Activated CD4-positive, alpha-beta T cell treated with anti-CD3 and anti-CD28 coated beads for 4 hours (primary cell): ENCODE data around the gene ZKSCAN8.

Experiments
- DNase-seq, 2 donors: peaks; one replicate each; pipeline ENCODE4 v3.0.0-alpha.2; 2020

The ZKSCAN8 gene

GRCh38 chr6:28140616-28141015 is 1.1 kb upstream of the ZKSCAN8 start:
- DNase-seq = no peak

GRCh38 chr6:28142446-28142845 is 763 bp downstream of the ZKSCAN8 start:
- no peak for DNase-seq

- no peak for DNase-seq
These were observed 3.5 kb downstream of the ZKSCAN8 start for GRCh38 chr6:28145231-28145630.

DNA sequence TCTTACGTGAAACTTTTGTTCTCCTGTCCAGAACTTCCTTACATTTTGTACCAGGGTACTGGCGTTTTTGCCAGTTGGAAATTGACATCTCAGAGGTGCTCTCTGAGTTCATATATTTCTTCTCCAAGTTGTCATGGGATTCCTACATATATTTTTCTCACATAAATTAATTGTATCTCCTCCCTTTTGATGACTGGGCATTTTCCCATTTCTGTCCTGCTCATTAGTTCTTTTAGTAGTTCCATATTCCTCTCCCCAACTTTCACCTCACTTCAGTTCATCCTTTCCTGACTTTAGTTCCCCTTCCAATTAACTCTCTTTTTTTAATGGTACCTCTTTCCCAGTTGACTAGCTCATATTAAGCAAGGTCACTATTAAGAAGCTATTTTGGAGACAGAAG is 10.8 kb downstream of the ZKSCAN8 start:
- no peak for DNase-seq

DNA sequence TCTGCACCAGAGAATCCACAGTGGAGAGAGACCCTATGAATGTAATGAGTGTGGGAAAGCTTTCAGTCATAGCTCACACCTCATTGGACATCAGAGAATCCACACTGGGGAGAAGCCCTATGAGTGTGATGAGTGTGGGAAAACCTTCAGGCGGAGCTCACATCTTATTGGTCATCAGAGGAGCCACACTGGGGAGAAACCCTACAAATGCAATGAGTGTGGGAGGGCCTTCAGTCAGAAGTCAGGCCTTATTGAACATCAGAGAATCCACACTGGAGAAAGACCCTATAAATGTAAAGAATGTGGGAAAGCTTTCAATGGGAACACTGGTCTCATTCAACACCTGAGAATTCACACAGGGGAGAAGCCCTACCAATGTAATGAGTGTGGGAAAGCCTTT is 11.9 kb downstream of the ZKSCAN8 start:
- no peak for DNase-seq

- no peak for DNase-seq
These were observed 12.7 kb downstream of the ZKSCAN8 start for GRCh38 chr6:28154357-28154756.

- DNase-seq = no peak
These were observed 16.6 kb downstream of the ZKSCAN8 start for GRCh38 chr6:28158318-28158717.

DNA sequence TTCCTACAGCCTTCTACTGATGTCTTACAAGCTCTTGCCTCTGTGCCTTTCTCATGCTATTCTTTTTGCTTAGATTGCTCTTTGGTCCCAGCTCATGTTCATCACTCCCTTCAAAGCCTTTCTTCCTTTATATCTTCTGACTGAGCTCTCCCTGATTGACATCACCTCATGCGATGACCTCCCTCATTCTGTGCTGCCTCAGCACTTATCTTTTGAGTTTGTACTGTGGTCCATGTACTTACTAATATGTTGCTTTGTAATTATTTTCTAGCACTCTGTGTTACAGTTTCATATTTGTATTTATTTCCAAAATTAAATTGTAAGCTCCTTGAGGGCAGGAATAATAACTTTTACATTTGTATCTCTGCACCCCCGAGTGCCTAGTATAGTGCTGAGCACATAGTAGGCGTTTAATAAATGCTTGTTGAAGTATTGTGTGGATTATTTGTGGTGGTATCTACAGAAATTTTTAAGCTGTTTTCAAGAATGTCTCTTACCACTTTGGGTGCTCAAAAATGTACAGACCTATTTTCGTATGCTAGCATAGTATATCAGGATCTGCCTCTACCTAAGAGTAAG is 17.4 kb downstream of the ZKSCAN8 start:
- DNase-seq = no peak

- no peak for DNase-seq
These were observed 18.6 kb downstream of the ZKSCAN8 start for GRCh38 chr6:28160233-28160632.

- DNase-seq = peak; percentile 68 to 80
These were observed 19.9 kb downstream of the ZKSCAN8 start for GRCh38 chr6:28161410-28162079.

DNA sequence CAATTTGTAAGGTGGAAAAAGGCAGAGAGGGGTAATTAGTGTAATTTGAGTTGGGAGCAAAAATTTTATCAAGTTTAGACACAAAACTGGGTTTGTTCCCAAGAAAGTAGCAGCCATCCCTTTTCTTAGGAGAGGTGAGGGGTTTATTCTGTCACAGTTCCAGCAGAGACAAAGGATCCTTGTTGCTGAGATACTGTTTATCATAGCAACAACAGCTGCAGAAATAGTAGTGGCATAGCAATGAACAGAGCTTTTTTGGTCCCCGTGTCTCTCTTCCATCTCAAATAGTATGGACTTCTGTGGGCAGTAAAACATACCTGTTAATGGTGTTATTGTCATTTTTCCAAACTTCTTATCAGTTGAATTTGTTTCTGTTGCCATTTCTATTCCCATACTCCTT is 23.9 kb downstream of the ZKSCAN8 start:
- DNase-seq = no peak

DNA sequence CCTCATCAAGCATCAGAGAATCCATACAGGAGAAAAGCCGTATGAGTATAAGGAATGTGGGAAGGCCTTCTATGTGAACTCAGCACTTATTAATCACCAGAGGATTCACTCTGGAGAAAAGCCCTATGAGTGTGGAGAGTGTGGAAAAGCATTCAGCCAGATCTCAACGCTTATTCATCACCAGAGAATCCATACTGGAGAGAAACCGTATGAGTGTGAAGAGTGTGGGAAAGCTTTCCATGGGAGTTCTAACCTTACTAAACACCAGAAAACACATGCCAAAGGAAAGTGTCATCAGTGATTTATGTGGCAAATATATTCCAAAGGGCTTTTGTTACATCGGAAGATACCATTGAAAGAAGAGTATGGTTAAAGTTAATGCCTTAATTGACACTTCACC is 25.4 kb downstream of the ZKSCAN8 start:
- DNase-seq = no peak

- no peak for DNase-seq
These were observed 26.2 kb downstream of the ZKSCAN8 start for GRCh38 chr6:28167926-28168325.

- DNase-seq = no peak
These were observed 29.6 kb downstream of the ZKSCAN8 start for GRCh38 chr6:28171271-28171670.

- DNase-seq = no peak
These were observed 30.3 kb downstream of the ZKSCAN8 start for GRCh38 chr6:28172006-28172405.

DNA sequence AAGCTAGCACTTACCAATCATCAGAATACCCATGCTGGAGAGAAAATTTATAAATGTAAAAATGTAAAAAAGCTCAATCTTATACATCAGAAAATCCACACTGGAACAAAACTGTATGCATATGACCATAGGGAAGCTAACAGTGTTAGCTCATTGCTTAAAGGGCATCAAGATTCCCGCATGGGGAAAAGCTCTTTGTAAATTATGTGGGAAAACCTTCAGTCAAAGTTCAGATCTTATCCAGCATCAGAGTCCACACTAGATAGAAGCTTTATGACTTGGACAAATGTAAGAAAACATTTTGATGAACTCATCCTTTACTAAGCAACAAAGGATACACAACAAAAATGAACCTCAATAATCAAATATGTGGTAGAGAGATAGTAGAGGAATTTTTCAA is 34.7 kb downstream of the ZKSCAN8 start:
- no peak for DNase-seq

DNA sequence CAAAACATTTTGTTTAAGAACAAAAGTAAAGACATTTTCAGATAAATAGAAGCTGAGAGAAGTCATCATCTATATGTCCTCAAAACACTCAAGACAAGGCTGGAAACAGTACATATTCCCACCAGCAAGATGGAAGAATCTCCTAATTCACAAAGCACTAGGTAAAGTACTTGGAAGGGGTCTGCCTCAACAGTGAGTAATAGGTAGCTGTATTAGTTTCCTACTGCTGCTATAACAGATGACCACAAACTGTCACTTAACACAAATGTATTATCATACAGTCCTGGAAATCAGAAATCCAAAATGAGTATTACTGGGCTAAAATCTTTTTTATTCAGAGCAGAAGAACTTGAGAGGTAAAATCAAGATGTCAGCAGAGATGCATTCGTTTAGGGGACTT is 40.6 kb downstream of the ZKSCAN8 start:
- no peak for DNase-seq

DNA sequence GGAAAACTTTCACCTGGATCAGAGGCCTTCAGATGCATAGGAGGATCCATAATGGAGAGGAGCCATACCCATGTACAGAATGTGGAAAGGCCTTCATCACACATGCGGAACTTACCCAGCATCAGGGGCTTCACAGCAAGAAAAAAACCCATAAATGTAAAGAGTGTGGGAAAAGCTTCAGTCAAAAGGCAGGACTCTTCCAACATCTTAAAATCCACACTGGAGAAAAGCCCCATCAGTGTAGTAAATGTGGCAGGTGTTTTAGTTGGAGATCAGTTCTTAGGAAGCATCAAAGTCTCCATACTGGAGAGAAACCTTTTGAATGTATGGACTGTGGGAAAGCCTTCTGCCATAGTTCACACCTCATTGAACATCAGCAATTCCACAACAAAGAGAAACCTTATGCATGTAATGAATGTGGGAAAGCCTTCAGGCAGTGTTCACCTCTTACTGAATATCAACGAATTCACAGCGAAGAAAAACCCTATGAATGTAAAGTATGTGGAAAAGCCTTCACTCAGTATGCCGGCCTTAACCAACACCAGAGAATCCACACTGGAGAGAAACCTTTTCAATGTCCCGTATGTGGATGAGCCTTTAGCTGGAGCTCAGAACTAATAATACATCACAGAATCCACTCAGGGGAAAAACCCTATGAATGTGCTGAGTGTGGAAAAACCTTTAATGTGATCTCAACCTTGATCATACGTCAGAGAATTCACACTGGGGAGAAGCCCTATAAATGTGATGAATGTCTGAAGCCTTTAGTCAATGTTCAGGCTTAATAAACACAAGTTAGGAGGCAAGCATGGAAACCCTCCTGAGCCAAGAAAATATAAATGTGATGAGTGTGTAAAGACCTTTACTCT is 46.7 kb downstream of the ZKSCAN8 start:
- no peak for DNase-seq

- no peak for DNase-seq
These were observed 58.3 kb downstream of the ZKSCAN8 start for GRCh38 chr6:28200020-28200419.

DNA sequence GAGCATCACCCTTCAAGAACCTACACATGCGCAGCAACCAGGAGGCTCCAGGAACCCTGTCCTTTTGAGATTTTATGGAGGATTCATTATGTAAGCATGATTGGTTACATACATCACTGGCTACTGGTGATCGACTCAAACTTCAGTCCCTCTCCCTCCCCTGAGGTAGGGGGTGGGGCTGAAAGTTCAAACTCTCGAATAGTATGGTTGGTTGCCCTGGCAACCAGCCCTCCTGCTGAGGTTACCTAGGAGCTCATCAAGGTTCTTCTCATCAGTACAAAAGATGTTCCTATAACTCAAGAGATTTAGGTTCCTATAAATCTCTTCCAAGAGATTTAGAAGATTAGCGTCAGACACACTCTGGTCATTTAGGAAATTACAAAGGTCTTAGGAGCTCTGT is 61.5 kb downstream of the ZKSCAN8 start:
- DNase-seq = no peak

DNA sequence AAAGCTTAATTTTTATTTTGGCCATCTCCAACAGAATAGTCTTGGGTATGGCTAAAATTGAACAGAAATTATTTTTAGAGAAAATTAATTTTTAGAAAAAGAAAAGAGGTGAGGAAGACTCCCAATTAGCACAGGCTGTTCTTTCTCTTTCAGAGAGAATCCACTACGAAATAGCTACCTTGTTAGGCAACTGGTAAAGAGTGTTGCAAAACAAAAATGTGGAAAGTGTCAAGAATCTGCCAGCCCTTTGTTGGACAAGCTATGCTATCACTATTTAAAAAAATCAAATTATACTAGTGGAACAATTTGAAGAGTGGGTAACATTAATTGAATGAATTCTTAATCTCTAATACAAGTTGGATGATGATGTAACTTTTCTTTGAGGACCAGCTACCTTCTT is 64.2 kb downstream of the ZKSCAN8 start:
- no peak for DNase-seq

GRCh38 chr6:28206527-28206926 is 64.8 kb downstream of the ZKSCAN8 start:
- no peak for DNase-seq

DNA sequence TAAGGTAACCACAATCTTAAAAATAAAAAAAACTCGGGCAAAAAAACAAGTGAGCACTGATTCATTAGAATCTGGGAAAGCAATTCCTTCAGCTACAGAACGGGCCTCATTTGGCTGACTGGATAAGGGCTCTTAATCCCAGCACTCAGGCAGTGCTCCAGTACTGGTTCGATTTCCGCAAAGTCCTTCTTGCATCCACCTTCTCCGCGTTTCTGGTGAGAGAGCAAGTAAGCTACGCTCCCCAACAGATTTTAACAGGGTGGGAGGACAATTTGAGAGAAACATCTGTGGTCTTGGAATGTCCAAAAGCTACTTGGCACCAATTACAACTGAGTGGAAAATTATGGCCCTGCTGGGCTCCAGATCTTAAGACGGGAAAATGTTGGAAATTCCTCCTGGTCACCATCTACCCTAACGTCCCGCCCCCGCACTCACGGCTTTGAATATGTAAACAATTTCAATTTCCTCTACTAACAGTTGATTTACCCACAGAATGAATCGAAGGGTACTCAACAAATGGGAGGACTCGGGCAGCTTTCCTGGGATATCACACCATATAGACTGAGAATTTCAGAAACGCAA is 65.3 kb downstream of the ZKSCAN8 start:
- no peak for DNase-seq
